ENCODE measurements around the gene TBXAS1.

Gene TBXAS1

GRCh38 chr7:139937715-139938114 is 108.7 kb downstream of the TBXAS1 start:
- no peak for DNase-seq (ENCODE audit: extremely low read depth, low read depth)
- TF ChIP-seq CTCF (IDR thresholded peaks at IDR 0.05; ENCODE audit: low read depth, low read length) = no peak

GRCh38 chr7:139940866-139941265 is 111.8 kb downstream of the TBXAS1 start:
- no peak for TF ChIP-seq CTCF (IDR thresholded peaks at IDR 0.05; ENCODE audit: low read depth, low read length)
- DNase-seq (ENCODE audit: extremely low read depth, low read depth) = no peak

GRCh38 chr7:139941421-139941820 is 112.4 kb downstream of the TBXAS1 start:
- DNase-seq (ENCODE audit: extremely low read depth, low read depth) = no peak
- no peak for TF ChIP-seq CTCF (IDR thresholded peaks at IDR 0.05; ENCODE audit: low read depth, low read length)

- no peak for DNase-seq (ENCODE audit: extremely low read depth, low read depth)
- no peak for TF ChIP-seq CTCF (IDR thresholded peaks at IDR 0.05; ENCODE audit: low read depth, low read length)
Observed at GRCh38 chr7:139941866-139942265, 112.8 kb downstream of the TBXAS1 start.

- TF ChIP-seq CTCF (IDR thresholded peaks at IDR 0.05; ENCODE audit: low read depth, low read length) = no peak
- DNase-seq (ENCODE audit: extremely low read depth, low read depth) = no peak
Observed at GRCh38 chr7:139942636-139943035, 113.6 kb downstream of the TBXAS1 start.

- TF ChIP-seq CTCF (IDR thresholded peaks at IDR 0.05; ENCODE audit: low read depth, low read length) = no peak
- DNase-seq (ENCODE audit: extremely low read depth, low read depth) = no peak
Observed at GRCh38 chr7:139943401-139943800, 114.3 kb downstream of the TBXAS1 start.

- no peak for TF ChIP-seq CTCF (IDR thresholded peaks at IDR 0.05; ENCODE audit: low read depth, low read length)
- no peak for DNase-seq (ENCODE audit: extremely low read depth, low read depth)
Observed at GRCh38 chr7:139944248-139944647, 115.2 kb downstream of the TBXAS1 start.
